Measurements from ENCODE around the gene FLNC.

- TF ChIP-seq CTCF (IDR thresholded peaks at IDR 0.05) (no peak), EZH2phosphoT487 (IDR thresholded peaks at IDR 0.05) (no peak), EZH2 (IDR thresholded peaks at IDR 0.05) (no peak)
Observed at GRCh38 chr7:128891942-128892269, 61.7 kb downstream of the FLNC start.
